MM.1S (cell line): ENCODE data around the gene BCL2L11.

Source experiments
- DNase-seq: peaks from one replicate; pipeline ENCODE4 v3.0.0-alpha.2; 2015
- H2AFZ ChIP-seq: fragments of 300-600 bp; sonication (generic); 2 replicates; pipeline ENCODE4 v1.6.0; 2016; ENCODE audit warnings: antibody characterized with exemption, low read length
- H3F3A ChIP-seq: fragments of 300-600 bp; sonication (generic); 2 replicates; pipeline ENCODE4 v1.6.1; 2016; ENCODE audit warnings: mild to moderate bottlenecking, antibody characterized with exemption, low read length, moderate library complexity, mixed read lengths; ENCODE audit not compliant: insufficient read depth
- H3K27ac ChIP-seq: fragments of 300-600 bp; sonication (generic); 2 replicates; pipeline ENCODE4 v1.5.1; 2016; ENCODE audit warnings: mild to moderate bottlenecking, low read length
- H3K27me3 ChIP-seq: fragments of 300-600 bp; sonication (generic); replicated peaks from 2 replicates; pipeline ENCODE4 v1.6.0; 2016; ENCODE audit warnings: low read length; ENCODE audit not compliant: insufficient read depth
- H3K36me3 ChIP-seq: fragments of 300-600 bp; sonication (generic); replicated peaks from 2 replicates; pipeline ENCODE4 v1.6.1; 2016; ENCODE audit warnings: mild to moderate bottlenecking, low read length, mixed read lengths; ENCODE audit not compliant: insufficient read depth
- H3K4me1 ChIP-seq: fragments of 300-600 bp; sonication (generic); 2 replicates; pipeline ENCODE4 v1.6.1; 2016; ENCODE audit warnings: low read length, mixed read lengths
- H3K4me2 ChIP-seq: fragments of 300-600 bp; sonication (generic); 2 replicates; pipeline ENCODE4 v1.6.0; 2016; ENCODE audit warnings: low read depth, low read length
- H3K4me3 ChIP-seq: fragments of 300-600 bp; sonication (generic); 2 replicates; pipeline ENCODE4 v1.5.1; 2016; ENCODE audit warnings: low read length, mixed read lengths
- H3K79me2 ChIP-seq: fragments of 300-600 bp; sonication (generic); 2 replicates; pipeline ENCODE4 v1.6.1; 2016; ENCODE audit warnings: mixed run types, low read length, mixed read lengths
- H3K9ac ChIP-seq: fragments of 300-600 bp; sonication (generic); 2 replicates; pipeline ENCODE4 v1.6.1; 2016; ENCODE audit warnings: low read length, mixed read lengths
- H3K9me2 ChIP-seq: fragments of 300-600 bp; sonication (generic); replicated peaks from 2 replicates; pipeline ENCODE4 v1.6.1; 2016; ENCODE audit warnings: mild to moderate bottlenecking, low read length, mixed read lengths; ENCODE audit not compliant: insufficient read depth
- H3K9me3 ChIP-seq: fragments of 300-600 bp; sonication (generic); replicated peaks from 2 replicates; pipeline ENCODE4 v1.6.1; 2016; ENCODE audit warnings: mild to moderate bottlenecking, low read length, mixed read lengths; ENCODE audit not compliant: insufficient read depth
- H4K20me1 ChIP-seq: fragments of 300-600 bp; sonication (generic); 2 replicates; pipeline ENCODE4 v1.6.1; 2016; ENCODE audit warnings: mild to moderate bottlenecking, low read length, moderate library complexity, mixed read lengths; ENCODE audit not compliant: insufficient read depth
- CTCF ChIP-seq: fragments of 300-600 bp; sonication (generic); IDR thresholded peaks from 2 replicates; pipeline ENCODE4 v1.5.1; 2016; ENCODE audit warnings: antibody characterized with exemption, low read length, mixed read lengths
- EZH2 ChIP-seq: fragments of 300-600 bp; sonication (generic); optimal IDR thresholded peaks from 2 replicates; pipeline ENCODE3; 2017; ENCODE audit warnings: low read depth, mild to moderate bottlenecking, antibody characterized with exemption, low read length, mixed read lengths
- EZH2phosphoT487 ChIP-seq: fragments of 300-600 bp; sonication (generic); IDR thresholded peaks from 2 replicates; pipeline ENCODE4 v1.6.1; 2018; ENCODE audit warnings: antibody characterized with exemption, low read length

BCL2L11 gene

GRCh38 chr2:111106706-111107105 lies 14.0 kb upstream of the BCL2L11 start:
- Histone ChIP-seq H3K36me3 (no peaks in the 10 kb centered on the region), H3K4me1 (peaks cover 10% of the 10 kb centered on the region), H3K9ac (no peak overlapping the region), H3K4me3 (no peak overlapping the region), H2AFZ (no peak overlapping the region), H4K20me1 (no peaks in the 10 kb centered on the region), H3K4me2 (no peak overlapping the region), H3K27ac (no peak overlapping the region), H3K9me3 (no peaks in the 10 kb centered on the region), H3K9me2 (no peaks in the 10 kb centered on the region), H3F3A (peaks cover under 1% of the 10 kb centered on the region; the same call in 1 of the 2 replicates), H3K79me2 (no peaks in the 10 kb centered on the region), H3K27me3 (no peaks in the 10 kb centered on the region)
- DNase-seq, result no peak
- TF ChIP-seq EZH2 (no peak), EZH2phosphoT487 (no peak), CTCF (no peak)

- H4K20me1 ChIP-seq, result no peaks in the 10 kb centered on the region
- no peaks in the 10 kb centered on the region for H3K36me3 ChIP-seq
- TF ChIP-seq CTCF (no peak), EZH2phosphoT487 (no peak), EZH2 (no peak)
- H3K9ac ChIP-seq, result no peak overlapping the region
- H3K4me1 ChIP-seq, result no peaks in the 10 kb centered on the region
- H3K79me2 ChIP-seq, result no peaks in the 10 kb centered on the region
- no peak overlapping the region for H3K4me3 ChIP-seq
- H3K9me2 ChIP-seq, result no peaks in the 10 kb centered on the region
- H3K4me2 ChIP-seq, result no peak overlapping the region
- no peak overlapping the region for H3K27ac ChIP-seq
- H3F3A ChIP-seq, result no peaks in the 10 kb centered on the region
- no peaks in the 10 kb centered on the region for H3K9me3 ChIP-seq
- H2AFZ ChIP-seq, result no peak overlapping the region
- no peaks in the 10 kb centered on the region for H3K27me3 ChIP-seq
- DNase-seq, result no peak
Measured at GRCh38 chr2:111108745-111109271, 11.9 kb upstream of the BCL2L11 start.

- no peaks in the 10 kb centered on the region for H3K27me3 ChIP-seq
- H3K4me2 ChIP-seq, result no peak overlapping the region
- no peaks in the 10 kb centered on the region for H3K9me2 ChIP-seq
- no peaks in the 10 kb centered on the region for H3K79me2 ChIP-seq
- no peak overlapping the region for H2AFZ ChIP-seq
- H3K36me3 ChIP-seq, result no peaks in the 10 kb centered on the region
- TF ChIP-seq EZH2 (no peak), CTCF (no peak), EZH2phosphoT487 (no peak)
- no peaks in the 10 kb centered on the region for H4K20me1 ChIP-seq
- no peaks in the 10 kb centered on the region for H3F3A ChIP-seq
- H3K9ac ChIP-seq, result no peak overlapping the region
- no peak for DNase-seq
- no peaks in the 10 kb centered on the region for H3K9me3 ChIP-seq
- no peak overlapping the region for H3K4me3 ChIP-seq
- no peaks in the 10 kb centered on the region for H3K4me1 ChIP-seq
- H3K27ac ChIP-seq, result no peak overlapping the region
Measured at GRCh38 chr2:111111101-111111755, 9.5 kb upstream of the BCL2L11 start.
